ENCODE data around the gene CANT1. TPM values are rescaled to one million over a fixed set of nuclear protein-coding genes. Genes with fewer than 3 reads are reported as not detected.
A peak's percentile ranks its signal among the peaks of the same experiment; 100 is the strongest.

CANT1 gene
- total RNA-seq, 1 experiment from 2014 or later: 86.4 TPM

DNA sequence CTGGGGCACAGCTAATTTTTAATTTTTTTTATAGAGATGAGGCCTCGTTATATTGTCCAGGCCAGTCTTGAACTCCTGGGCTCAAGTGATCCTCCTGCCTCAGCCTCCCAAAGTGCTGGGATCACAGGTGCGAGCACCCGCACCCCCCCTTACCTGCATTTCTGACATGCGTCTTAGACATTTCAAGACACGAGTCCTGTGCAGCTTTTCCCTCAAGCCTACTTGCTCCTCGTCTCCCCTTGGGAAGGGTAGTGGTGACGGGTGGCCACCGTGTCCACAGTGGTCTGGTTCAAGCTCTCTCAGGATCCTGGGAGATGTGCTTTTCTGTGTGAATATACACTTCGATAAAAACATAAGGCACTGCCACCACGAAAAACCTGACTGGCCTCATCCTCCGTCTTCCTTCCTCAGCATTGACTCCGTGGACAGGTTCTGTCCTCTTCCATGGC, 9.6 kb downstream of the CANT1 start:
- Histone ChIP-seq H3K4me1 (no peaks in the 10 kb centered on the region), H3K9me3 (no peaks in the 10 kb centered on the region), H3K27me3 (replicated peaks; ENCODE audit: control insufficient read depth, insufficient read depth, low read length) (no peaks in the 10 kb centered on the region), H3K4me3 (ENCODE audit: low read depth, low read length) (no peak overlapping the region), H3K36me3 (ENCODE audit: control insufficient read depth, insufficient read depth, low read length) (0 out of 2 replicates have a peak, but pooled peaks cover 3% of the 10 kb centered on the region)
- ChIA-PET CTCF (no interaction called here), POLR2A (no interaction called here)
- intact Hi-C loops (cut with micrococcal nuclease; ENCODE audit: unreplicated experiment): no loop called here
- no TSS peak for BruUV-seq (replicated peaks)
- H3K36me3 Mint-ChIP-seq (ENCODE audit: insufficient read depth, unreplicated experiment): peaks cover 48% of the 10 kb centered on the region
- TF ChIP-seq, protein P1, sequence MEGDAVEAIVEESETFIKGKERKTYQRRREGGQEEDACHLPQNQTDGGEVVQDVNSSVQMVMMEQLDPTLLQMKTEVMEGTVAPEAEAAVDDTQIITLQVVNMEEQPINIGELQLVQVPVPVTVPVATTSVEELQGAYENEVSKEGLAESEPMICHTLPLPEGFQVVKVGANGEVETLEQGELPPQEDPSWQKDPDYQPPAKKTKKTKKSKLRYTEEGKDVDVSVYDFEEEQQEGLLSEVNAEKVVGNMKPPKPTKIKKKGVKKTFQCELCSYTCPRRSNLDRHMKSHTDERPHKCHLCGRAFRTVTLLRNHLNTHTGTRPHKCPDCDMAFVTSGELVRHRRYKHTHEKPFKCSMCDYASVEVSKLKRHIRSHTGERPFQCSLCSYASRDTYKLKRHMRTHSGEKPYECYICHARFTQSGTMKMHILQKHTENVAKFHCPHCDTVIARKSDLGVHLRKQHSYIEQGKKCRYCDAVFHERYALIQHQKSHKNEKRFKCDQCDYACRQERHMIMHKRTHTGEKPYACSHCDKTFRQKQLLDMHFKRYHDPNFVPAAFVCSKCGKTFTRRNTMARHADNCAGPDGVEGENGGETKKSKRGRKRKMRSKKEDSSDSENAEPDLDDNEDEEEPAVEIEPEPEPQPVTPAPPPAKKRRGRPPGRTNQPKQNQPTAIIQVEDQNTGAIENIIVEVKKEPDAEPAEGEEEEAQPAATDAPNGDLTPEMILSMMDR (IDR thresholded peaks at IDR 0.05; ENCODE audit: insufficient read depth in 1 of 2, low read depth in 1 of 2, low read length in 1 of 2, severe bottlenecking in 1 of 2, unreplicated experiment in 1 of 2): no peak
- no peak overlapping the region for H3K4me3 Mint-ChIP-seq (ENCODE audit: unreplicated experiment)
- peak in 1 of 2 experiments; percentile 12 for DNase-seq
- H3K27me3 Mint-ChIP-seq (ENCODE audit: insufficient read depth, unreplicated experiment): no peaks in the 10 kb centered on the region
- no peak overlapping the region for H3K27ac Mint-ChIP-seq (ENCODE audit: unreplicated experiment)
- no peaks in the 10 kb centered on the region for H3K4me1 Mint-ChIP-seq (ENCODE audit: low read depth, unreplicated experiment)
- no peaks in the 10 kb centered on the region for H3K9me3 Mint-ChIP-seq (ENCODE audit: unreplicated experiment)

DNA sequence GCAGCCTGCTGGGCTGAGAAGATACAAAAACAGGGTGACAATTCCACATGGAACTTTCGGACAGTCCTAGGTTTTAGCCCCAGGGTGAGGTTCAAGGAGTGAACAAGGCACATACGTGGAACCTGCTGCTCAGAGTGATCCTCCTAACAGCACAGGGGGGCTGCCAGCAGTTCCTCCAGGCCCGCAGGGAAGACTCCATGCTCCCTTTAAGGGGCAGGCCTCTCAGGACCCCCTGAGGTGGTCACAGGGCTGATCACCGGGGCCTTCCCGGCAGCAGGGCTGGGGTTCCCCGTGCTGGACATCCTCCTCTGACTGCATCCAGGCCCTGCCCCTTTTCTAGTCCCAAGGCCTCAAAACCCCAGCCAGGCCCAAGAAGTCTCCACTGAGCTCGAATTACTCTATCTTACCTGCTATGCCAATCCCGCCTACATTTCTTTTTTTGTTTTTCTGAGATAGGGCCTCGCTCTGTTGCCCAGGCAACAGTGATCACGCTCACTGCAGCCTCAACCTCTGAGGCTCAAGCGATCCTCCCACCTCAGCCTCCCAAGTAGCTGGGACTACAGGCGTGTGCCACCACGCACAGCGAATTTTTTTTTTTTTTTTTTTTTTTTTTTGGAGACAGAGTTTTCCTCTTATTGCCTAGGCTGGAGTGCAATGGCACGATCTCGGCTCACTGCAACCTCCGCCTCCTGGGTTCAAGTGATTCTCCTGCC, 10.4 kb downstream of the CANT1 start:
- H3K36me3 Mint-ChIP-seq (ENCODE audit: insufficient read depth, unreplicated experiment): peaks cover 51% of the 10 kb centered on the region
- intact Hi-C loops (cut with micrococcal nuclease; ENCODE audit: unreplicated experiment): no loop called here
- Histone ChIP-seq H3K4me1 (no peaks in the 10 kb centered on the region), H3K4me3 (ENCODE audit: low read depth, low read length) (no peak overlapping the region), H3K9me3 (no peaks in the 10 kb centered on the region), H3K27me3 (replicated peaks; ENCODE audit: control insufficient read depth, insufficient read depth, low read length) (no peaks in the 10 kb centered on the region), H3K36me3 (ENCODE audit: control insufficient read depth, insufficient read depth, low read length) (0 out of 2 replicates have a peak, but pooled peaks cover 3% of the 10 kb centered on the region)
- TF ChIP-seq, protein P1 (IDR thresholded peaks at IDR 0.05; ENCODE audit: insufficient read depth in 1 of 2, low read depth in 1 of 2, low read length in 1 of 2, severe bottlenecking in 1 of 2, unreplicated experiment in 1 of 2): no peak
- no peaks in the 10 kb centered on the region for H3K9me3 Mint-ChIP-seq (ENCODE audit: unreplicated experiment)
- no peak overlapping the region for H3K27ac Mint-ChIP-seq (ENCODE audit: unreplicated experiment)
- no peaks in the 10 kb centered on the region for H3K27me3 Mint-ChIP-seq (ENCODE audit: insufficient read depth, unreplicated experiment)
- BruUV-seq (replicated peaks): no TSS peak
- no peak overlapping the region for H3K4me3 Mint-ChIP-seq (ENCODE audit: unreplicated experiment)
- H3K4me1 Mint-ChIP-seq (ENCODE audit: low read depth, unreplicated experiment): no peaks in the 10 kb centered on the region
- DNase-seq: peak in 1 of 2 experiments; percentile 30
- POLR2A ChIA-PET: no interaction called here
- CTCF ChIA-PET: no interaction called here

DNA sequence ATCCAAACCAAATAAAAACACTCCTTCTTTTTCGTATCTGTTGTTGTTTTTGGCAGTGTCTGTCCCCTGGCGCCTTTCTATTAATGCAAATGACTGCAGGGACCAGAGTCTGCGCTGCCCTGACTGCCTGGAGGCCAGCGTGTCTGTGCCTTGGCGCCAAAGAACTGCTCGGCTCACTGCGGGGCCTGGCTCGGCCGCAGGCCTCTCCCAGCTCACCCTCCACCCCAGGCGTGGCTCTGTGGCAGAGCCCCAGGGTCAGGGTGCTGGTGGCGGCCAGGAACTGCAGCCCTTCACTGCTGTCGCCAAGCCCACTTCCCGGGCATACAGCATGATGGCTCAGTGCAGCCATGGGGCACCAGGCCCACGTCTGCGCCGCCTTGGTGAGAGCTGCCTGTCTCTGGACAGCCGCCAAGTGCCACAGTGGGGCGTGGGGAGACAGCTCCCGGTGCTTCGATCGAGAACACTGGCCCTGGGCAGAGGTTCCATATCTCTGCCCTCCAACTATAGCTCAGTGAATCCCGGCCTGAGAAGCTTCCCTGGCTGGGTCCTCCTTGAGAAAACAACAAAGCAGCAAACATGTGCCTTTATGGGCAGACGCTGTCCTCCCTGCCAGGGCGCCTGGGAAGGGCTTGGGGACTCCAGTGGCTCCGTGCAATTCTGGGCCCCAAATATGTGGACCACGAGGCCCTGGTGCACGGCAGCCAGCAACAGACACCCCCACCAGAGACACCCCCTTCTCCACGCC, 11.1 kb downstream of the CANT1 start:
- H3K9me3 ChIP-seq: no peaks in the 10 kb centered on the region
- intact Hi-C loops (cut with micrococcal nuclease; ENCODE audit: unreplicated experiment): no loop called here
- Mint-ChIP-seq H3K4me1 (ENCODE audit: low read depth, unreplicated experiment) (no peaks in the 10 kb centered on the region), H3K4me3 (ENCODE audit: unreplicated experiment) (no peak overlapping the region), H3K27me3 (ENCODE audit: insufficient read depth, unreplicated experiment) (no peaks in the 10 kb centered on the region), H3K9me3 (ENCODE audit: unreplicated experiment) (no peaks in the 10 kb centered on the region), H3K27ac (ENCODE audit: unreplicated experiment) (no peak overlapping the region), H3K36me3 (ENCODE audit: insufficient read depth, unreplicated experiment) (peaks cover 58% of the 10 kb centered on the region)
- ChIA-PET POLR2A (no interaction called here), CTCF (no interaction called here)
- DNase-seq: peak in 1 of 2 experiments; percentile 26
- H3K4me1 ChIP-seq: no peaks in the 10 kb centered on the region
- H3K4me3 ChIP-seq (ENCODE audit: low read depth, low read length): no peak overlapping the region
- TF ChIP-seq, protein P1 (IDR thresholded peaks at IDR 0.05; ENCODE audit: insufficient read depth in 1 of 2, low read depth in 1 of 2, low read length in 1 of 2, severe bottlenecking in 1 of 2, unreplicated experiment in 1 of 2): no peak
- BruUV-seq (replicated peaks): no TSS peak
- 0 out of 2 replicates have a peak, but pooled peaks cover 3% of the 10 kb centered on the region for H3K36me3 ChIP-seq (ENCODE audit: control insufficient read depth, insufficient read depth, low read length)
- no peaks in the 10 kb centered on the region for H3K27me3 ChIP-seq (replicated peaks; ENCODE audit: control insufficient read depth, insufficient read depth, low read length)
